Endometrial microvascular endothelial cells (primary cell): ENCODE results near the gene SLTM. TPM values are rescaled to one million over a fixed set of nuclear protein-coding genes. Genes with fewer than 3 reads are reported as not detected.
"Not testable (repeated sequence)": the region's sequence is repeated elsewhere in the genome, so short reads cannot be mapped to it uniquely, and the experiment has no call there.

Experiments used
- in situ Hi-C: cut with HindIII; loops from 2 replicates; pipeline ENCODE4 v1.10.0; 2017; ENCODE audit warnings: low sequenced_read_pairs, low pct_unique_long_range_greater_than_20kb; ENCODE audit errors: inconsistent ontology term
- total RNA-seq: library from RNA; depleted of rRNA; stranded (reverse); fragments of >200 nt; gene quantifications from one replicate; pipeline ENCODE4 v1.2.3, GENCODE V29; 2015; ENCODE audit errors: inconsistent ontology term

SLTM gene
- total RNA-seq, 1 donor from 2014 or later, result 21.6 TPM

GRCh38 chr15:58932710-58933280 is 684 bp downstream of the SLTM start:
- in situ Hi-C loops, result no loop called here

GRCh38 chr15:58931987-58932588 is 1.4 kb downstream of the SLTM start:
- in situ Hi-C loops, result no loop called here

GRCh38 chr15:58929891-58930416 is 3.5 kb downstream of the SLTM start:
- in situ Hi-C loops, result no loop called here

GRCh38 chr15:58926823-58927222 is 6.7 kb downstream of the SLTM start:
- in situ Hi-C loops, result no loop called here

GRCh38 chr15:58924327-58924726 is 9.2 kb downstream of the SLTM start:
- in situ Hi-C loops, result no loop called here

GRCh38 chr15:58923696-58924300 is 9.7 kb downstream of the SLTM start:
- in situ Hi-C loops, result no loop called here

- in situ Hi-C loops, result no loop called here
Observed at GRCh38 chr15:58923284-58923683, 10.2 kb downstream of the SLTM start.

GRCh38 chr15:58921267-58921790 is 12.2 kb downstream of the SLTM start:
- in situ Hi-C loops, result no loop called here

GRCh38 chr15:58920447-58920846 is 13.0 kb downstream of the SLTM start:
- in situ Hi-C loops, result not testable (repeated sequence)

GRCh38 chr15:58919232-58919631 is 14.2 kb downstream of the SLTM start:
- in situ Hi-C loops, result no loop called here

- in situ Hi-C loops, result no loop called here
Observed at GRCh38 chr15:58918239-58918638, 15.2 kb downstream of the SLTM start.

GRCh38 chr15:58917613-58918129 is 15.8 kb downstream of the SLTM start:
- in situ Hi-C loops, result not testable (repeated sequence)

GRCh38 chr15:58916962-58917361 is 16.5 kb downstream of the SLTM start:
- in situ Hi-C loops, result no loop called here

GRCh38 chr15:58910456-58910855 is 23.0 kb downstream of the SLTM start:
- in situ Hi-C loops, result no loop called here

GRCh38 chr15:58909616-58910015 is 23.9 kb downstream of the SLTM start:
- in situ Hi-C loops, result no loop called here

GRCh38 chr15:58908550-58909309 is 24.7 kb downstream of the SLTM start:
- in situ Hi-C loops, result no loop called here

- in situ Hi-C loops, result no loop called here
Observed at GRCh38 chr15:58900631-58901030, 32.8 kb downstream of the SLTM start.

GRCh38 chr15:58898150-58898680 is 35.3 kb downstream of the SLTM start:
- in situ Hi-C loops, result no loop called here

GRCh38 chr15:58889363-58889762 is 44.1 kb downstream of the SLTM start:
- in situ Hi-C loops, result no loop called here
